Testis (tissue), 3 donors: ENCODE data around the gene LIPA. TPM values are rescaled to one million over a fixed set of nuclear protein-coding genes. Genes with fewer than 3 reads are reported as not detected.
"Not testable (repeated sequence)": the region's sequence is repeated elsewhere in the genome, so short reads cannot be mapped to it uniquely, and the experiment has no call there.

Experiments used
- DNase-seq: peaks from one replicate; pipeline ENCODE4 v3.0.0-alpha.2; 2019
- H3K27ac ChIP-seq, 2 donors: fragments of 200-600 bp; sonication (generic); one replicate each; pipeline ENCODE4 v1.5.1; 2019
- H3K27me3 ChIP-seq: fragments of 200-600 bp; sonication (generic); one replicate; pipeline ENCODE4 v1.5.1; 2019
- H3K36me3 ChIP-seq: fragments of 200-600 bp; sonication (generic); one replicate; pipeline ENCODE4 v1.5.1; 2017; ENCODE audit warnings: low read depth; ENCODE audit errors: missing control alignments
- H3K4me1 ChIP-seq: fragments of 200-600 bp; sonication (generic); one replicate; pipeline ENCODE4 v1.5.1; 2019
- H3K4me3 ChIP-seq, 2 donors: fragments of 200-600 bp; sonication (generic); one replicate each; pipeline ENCODE4 v1.5.1; 2017 to 2019
- H3K9me3 ChIP-seq: fragments of 200-600 bp; sonication (generic); one replicate; pipeline ENCODE4 v1.5.1; 2017
- POLR2A ChIP-seq: fragments of 450-650 bp; IDR thresholded peaks from one replicate; pipeline ENCODE4 v1.6.1; 2017; ENCODE audit warnings: antibody characterized with exemption, mild to moderate bottlenecking, moderate library complexity
- WGBS, 2 donors: methylation state at CpG; one replicate each; pipeline ENCODE4 v1.1.5; 2018; 5-methylcytosine and 5-hydroxymethylcytosine counted together
- intact Hi-C: fragments of 100-400 bp; cut with DNase I; formaldehyde crosslinking; loops from one replicate; pipeline ENCODE4 v1.15.1; 2023; ENCODE audit warnings: low total_unique reads
- polyA plus RNA-seq: library from polyadenylated mRNA; stranded (reverse); fragments of 350-450 nt; fragmentation: Illumina TruSeq; extraction: RNeasy Lipid Tissue Mini Kit (QIAGEN cat#74804); gene quantifications from one replicate; pipeline ENCODE4 v1.2.3, GENCODE V29; 2014; ENCODE audit warnings: low read depth, low replicate concordance; ENCODE audit not compliant: insufficient read depth
- total RNA-seq, 2 donors: library from RNA; depleted of rRNA; stranded (reverse); fragments of >200 nt; gene quantifications; one replicate each; pipeline ENCODE4 v1.2.3, GENCODE V29; 2016
- TF ChIP-seq, protein P1 (sequence below), 3 experiments: fragments of 450-650 bp in 2 of 3; fragments of 200-600 bp in 1 of 3; sonication (generic) in 1 of 3; IDR thresholded peaks; one replicate each; pipeline ENCODE4 v1.5.1; 2016 to 2019; ENCODE audit warnings: antibody characterized with exemption in 3 of 3, mild to moderate bottlenecking in 2 of 3, moderate library complexity in 1 of 3

Gene LIPA
- total and polyA plus RNA-seq, 3 donors from 2014 or later, result 13.3 to 32.3 (median 13.9) TPM

DNA sequence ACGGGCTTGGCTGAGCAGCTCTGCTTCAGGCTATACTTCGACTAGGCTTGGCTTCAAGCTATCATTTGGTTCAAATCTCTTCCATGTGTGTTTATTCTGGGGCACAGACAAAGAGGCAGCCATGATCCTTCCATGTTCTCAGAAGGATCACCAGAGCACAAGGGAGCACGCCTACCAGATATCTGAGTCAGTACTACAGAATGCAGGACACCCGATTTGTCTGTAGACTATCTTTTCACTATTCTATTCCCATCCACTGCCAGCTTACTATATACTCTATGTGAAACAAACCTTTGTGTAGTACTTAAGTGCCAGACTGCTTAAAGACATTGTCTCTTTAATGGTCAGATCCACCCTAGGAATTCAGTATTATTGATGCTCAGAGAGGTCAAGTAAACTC is 79.6 kb downstream of the LIPA start:
- no peak for TF ChIP-seq POLR2A
- TF ChIP-seq, protein P1, sequence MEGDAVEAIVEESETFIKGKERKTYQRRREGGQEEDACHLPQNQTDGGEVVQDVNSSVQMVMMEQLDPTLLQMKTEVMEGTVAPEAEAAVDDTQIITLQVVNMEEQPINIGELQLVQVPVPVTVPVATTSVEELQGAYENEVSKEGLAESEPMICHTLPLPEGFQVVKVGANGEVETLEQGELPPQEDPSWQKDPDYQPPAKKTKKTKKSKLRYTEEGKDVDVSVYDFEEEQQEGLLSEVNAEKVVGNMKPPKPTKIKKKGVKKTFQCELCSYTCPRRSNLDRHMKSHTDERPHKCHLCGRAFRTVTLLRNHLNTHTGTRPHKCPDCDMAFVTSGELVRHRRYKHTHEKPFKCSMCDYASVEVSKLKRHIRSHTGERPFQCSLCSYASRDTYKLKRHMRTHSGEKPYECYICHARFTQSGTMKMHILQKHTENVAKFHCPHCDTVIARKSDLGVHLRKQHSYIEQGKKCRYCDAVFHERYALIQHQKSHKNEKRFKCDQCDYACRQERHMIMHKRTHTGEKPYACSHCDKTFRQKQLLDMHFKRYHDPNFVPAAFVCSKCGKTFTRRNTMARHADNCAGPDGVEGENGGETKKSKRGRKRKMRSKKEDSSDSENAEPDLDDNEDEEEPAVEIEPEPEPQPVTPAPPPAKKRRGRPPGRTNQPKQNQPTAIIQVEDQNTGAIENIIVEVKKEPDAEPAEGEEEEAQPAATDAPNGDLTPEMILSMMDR (IDR thresholded peaks at IDR 0.05), result no peak
- Histone ChIP-seq H3K36me3 (no peaks in the 10 kb centered on the region), H3K27ac (no peak overlapping the region), H3K27me3 (no peaks in the 10 kb centered on the region), H3K4me3 (no peak overlapping the region), H3K9me3 (no peaks in the 10 kb centered on the region), H3K4me1 (no peaks in the 10 kb centered on the region)
- intact Hi-C loops, result no loop called here
- DNase-seq, result no peak
- 78 to 85% methylated on average over 4 of the region's 4 CpGs for WGBS, 2 donors

DNA sequence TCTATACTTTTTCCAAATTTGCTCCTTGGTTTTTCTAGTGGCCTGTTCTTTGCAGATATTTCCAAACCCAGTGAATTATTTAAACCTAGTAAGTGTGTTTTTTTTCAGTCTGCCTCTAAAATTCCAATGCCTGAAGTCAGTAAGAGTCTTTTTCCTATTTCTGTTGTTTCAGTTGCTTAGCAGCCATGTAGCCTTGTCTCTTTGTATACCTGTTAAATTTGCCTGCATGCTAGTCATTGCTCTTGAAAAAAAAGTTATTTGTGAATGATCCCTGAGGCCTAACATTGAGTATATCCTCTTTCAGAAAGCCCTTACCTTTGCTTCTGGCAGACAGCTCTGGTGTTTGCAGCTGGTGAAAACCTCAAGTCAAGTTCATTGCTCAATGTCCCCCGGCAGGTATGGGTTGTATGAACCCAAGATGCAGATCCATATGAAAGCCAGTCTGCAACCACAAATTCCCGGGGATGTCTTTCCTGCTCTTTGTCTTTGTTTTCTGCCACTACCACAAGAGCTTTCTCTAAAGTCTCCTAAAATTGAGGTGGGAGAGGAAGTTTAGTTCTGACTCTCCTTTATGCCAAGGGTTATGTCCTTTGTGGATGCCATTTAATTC is 80.2 kb downstream of the LIPA start:
- WGBS, 2 donors, result 89 to 92% methylated on average over 2 of the region's 2 CpGs
- Histone ChIP-seq H3K9me3 (no peaks in the 10 kb centered on the region), H3K36me3 (no peaks in the 10 kb centered on the region), H3K4me3 (no peak overlapping the region), H3K27ac (no peak overlapping the region), H3K27me3 (no peaks in the 10 kb centered on the region), H3K4me1 (no peaks in the 10 kb centered on the region)
- no peak for TF ChIP-seq POLR2A
- TF ChIP-seq, protein P1 (IDR thresholded peaks at IDR 0.05), result no peak
- no peak for DNase-seq
- intact Hi-C loops, result no loop called here

DNA sequence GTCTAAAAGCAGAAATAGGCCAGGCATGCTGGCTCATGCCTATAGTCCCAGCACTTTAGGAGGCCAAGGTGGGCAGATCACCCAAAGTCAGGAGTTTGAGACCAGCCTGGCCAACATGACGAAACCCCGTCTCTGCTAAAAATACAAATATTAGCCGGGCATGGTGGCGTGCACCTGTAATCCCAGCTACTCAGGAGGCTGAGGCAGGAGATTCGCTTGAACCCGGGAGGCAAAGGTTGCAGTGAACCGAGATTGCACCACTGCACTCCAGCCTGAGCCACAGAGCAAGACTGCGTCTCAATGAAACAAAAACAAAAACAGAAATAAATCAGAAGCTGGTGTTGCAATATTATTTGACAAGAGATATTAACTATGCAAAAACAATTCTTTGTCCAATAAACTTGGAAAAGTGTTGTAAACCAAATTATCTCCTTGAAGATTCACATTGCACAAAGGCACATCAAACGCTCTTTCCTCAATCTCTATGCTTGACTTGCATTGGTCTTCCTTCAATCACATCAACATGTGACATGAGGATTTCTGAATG is 83.1 kb downstream of the LIPA start:
- DNase-seq, H3K27ac ChIP-seq, H3K9me3 ChIP-seq, H3K4me3 ChIP-seq, H3K4me1 ChIP-seq, H3K27me3 ChIP-seq, H3K36me3 ChIP-seq, intact Hi-C loops: not testable (repeated sequence)
- 77 to 90% methylated on average over 9 of the region's 9 CpGs for WGBS, 2 donors

DNA sequence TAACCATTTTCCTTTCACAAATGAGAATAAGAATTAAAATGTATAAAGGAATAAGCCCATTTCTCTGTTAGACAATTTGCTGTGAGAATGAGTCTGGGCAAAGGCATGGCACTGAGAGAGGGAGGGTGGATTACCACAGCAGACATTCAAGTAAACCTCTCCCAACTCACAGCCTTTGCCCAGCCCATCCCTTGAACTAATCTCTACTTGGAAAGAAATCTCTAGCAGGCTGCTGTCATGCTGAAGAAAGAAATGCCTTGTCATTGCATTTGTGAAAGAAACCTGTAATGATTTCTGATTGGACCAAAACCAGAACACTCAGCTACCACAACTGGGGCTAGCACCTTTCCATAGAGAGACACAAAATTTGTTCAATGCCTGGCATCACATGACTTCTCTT is 83.7 kb downstream of the LIPA start:
- no peaks in the 10 kb centered on the region for H3K9me3 ChIP-seq
- H3K4me1 ChIP-seq, result no peaks in the 10 kb centered on the region
- no peaks in the 10 kb centered on the region for H3K27me3 ChIP-seq
- TF ChIP-seq, protein P1 (IDR thresholded peaks at IDR 0.05), result no peak
- TF ChIP-seq POLR2A, result no peak
- H3K4me3 ChIP-seq, result no peak overlapping the region
- H3K27ac ChIP-seq, result no peak overlapping the region
- DNase-seq, result no peak
- intact Hi-C loops, result no loop called here
- no peaks in the 10 kb centered on the region for H3K36me3 ChIP-seq

DNA sequence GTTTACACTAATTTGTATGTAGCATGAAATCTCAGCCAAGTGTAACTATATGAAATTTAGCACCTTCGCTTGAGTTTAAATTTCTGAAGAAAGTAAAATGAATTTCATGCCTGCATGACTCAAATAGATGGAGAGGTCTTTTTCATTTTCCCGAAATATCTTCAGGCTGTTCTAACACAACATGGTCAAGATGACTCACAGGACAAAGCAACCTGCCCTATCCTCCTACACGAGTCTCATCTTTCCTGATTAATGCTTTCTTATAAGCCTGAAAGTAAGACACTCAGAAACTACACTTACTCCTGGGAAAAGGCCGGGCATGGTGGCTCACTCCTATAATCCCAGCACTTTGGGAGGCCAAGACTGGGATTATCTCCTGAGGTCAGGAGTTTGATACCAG is 85.7 kb downstream of the LIPA start:
- H3K9me3 ChIP-seq, result no peaks in the 10 kb centered on the region
- intact Hi-C loops, result no loop called here
- no peaks in the 10 kb centered on the region for H3K4me1 ChIP-seq
- H3K4me3 ChIP-seq, result no peak overlapping the region
- no peaks in the 10 kb centered on the region for H3K36me3 ChIP-seq
- no peak overlapping the region for H3K27ac ChIP-seq
- TF ChIP-seq POLR2A, result no peak
- TF ChIP-seq, protein P1 (IDR thresholded peaks at IDR 0.05), result no peak
- H3K27me3 ChIP-seq, result no peaks in the 10 kb centered on the region
- DNase-seq, result no peak
- 91 to 93% methylated on average over 4 of the region's 4 CpGs for WGBS, 2 donors
